Inflammatory macrophage treated with lipopolysaccharide for 4 hours (primary cell): ENCODE results near the gene THSD7B.
"Not testable (repeated sequence)": the region's sequence is repeated elsewhere in the genome, so short reads cannot be mapped to it uniquely, and the experiment has no call there.

Experiments
- DNase-seq: peaks from one replicate; pipeline ENCODE4 v3.0.0-alpha.2; 2020

The THSD7B gene

GRCh38 chr2:137291836-137292570 is 526.7 kb downstream of the THSD7B start:
- no peak for DNase-seq

GRCh38 chr2:137298377-137298776 is 533.0 kb downstream of the THSD7B start:
- no peak for DNase-seq

GRCh38 chr2:137300987-137301386 is 535.6 kb downstream of the THSD7B start:
- no peak for DNase-seq

GRCh38 chr2:137302957-137303356 is 537.6 kb downstream of the THSD7B start:
- DNase-seq: no peak

- no peak for DNase-seq
Measured at GRCh38 chr2:137316075-137316474, 550.7 kb downstream of the THSD7B start.

- DNase-seq: no peak
Measured at GRCh38 chr2:137321566-137321965, 556.2 kb downstream of the THSD7B start.

- DNase-seq: not testable (repeated sequence)
Measured at GRCh38 chr2:137331562-137331961, 566.2 kb downstream of the THSD7B start.

- DNase-seq: no peak
Measured at GRCh38 chr2:137333386-137334165, 568.2 kb downstream of the THSD7B start.

- DNase-seq: no peak
Measured at GRCh38 chr2:137336067-137336466, 570.7 kb downstream of the THSD7B start.

- DNase-seq: no peak
Measured at GRCh38 chr2:137339051-137339450, 573.7 kb downstream of the THSD7B start.

- DNase-seq: no peak
Measured at GRCh38 chr2:137345994-137346393, 580.6 kb downstream of the THSD7B start.

- no peak for DNase-seq
Measured at GRCh38 chr2:137348301-137348700, 583.0 kb downstream of the THSD7B start.

GRCh38 chr2:137357634-137358033 is 592.3 kb downstream of the THSD7B start:
- DNase-seq: no peak

- no peak for DNase-seq
Measured at GRCh38 chr2:137367361-137367760, 602.0 kb downstream of the THSD7B start.

GRCh38 chr2:137369106-137369505 is 603.8 kb downstream of the THSD7B start:
- no peak for DNase-seq

- DNase-seq: no peak
Measured at GRCh38 chr2:137379186-137379585, 613.8 kb downstream of the THSD7B start.

GRCh38 chr2:137380610-137381009 is 615.3 kb downstream of the THSD7B start:
- no peak for DNase-seq

- DNase-seq: no peak
Measured at GRCh38 chr2:137381731-137382130, 616.4 kb downstream of the THSD7B start.

GRCh38 chr2:137383391-137383790 is 618.0 kb downstream of the THSD7B start:
- no peak for DNase-seq

- DNase-seq: no peak
Measured at GRCh38 chr2:137387044-137387443, 621.7 kb downstream of the THSD7B start.

GRCh38 chr2:137405496-137405895 is 640.2 kb downstream of the THSD7B start:
- DNase-seq: no peak

GRCh38 chr2:137411585-137411984 is 646.2 kb downstream of the THSD7B start:
- no peak for DNase-seq

- DNase-seq: no peak
Measured at GRCh38 chr2:137420744-137421143, 655.4 kb downstream of the THSD7B start.

- DNase-seq: no peak
Measured at GRCh38 chr2:137435162-137435561, 669.8 kb downstream of the THSD7B start.
